H1 (cell line): ENCODE results near the gene RBCK1. TPM values are rescaled to one million over a fixed set of nuclear protein-coding genes. Genes with fewer than 3 reads are reported as not detected.

Experiments
- BRCA1 ChIP-seq: IDR thresholded peaks from 2 replicates; pipeline ENCODE4 v1.6.1; 2012; ENCODE audit warnings: low read depth, low read length, improper control_type of control experiment
- CBX8 ChIP-seq: fragments of 300-800, 300-1000 bp; sonication (generic); IDR thresholded peaks from 2 replicates; pipeline ENCODE4 v1.7.1; 2016; ENCODE audit warnings: low read depth, low read length, borderline replicate concordance
- CHD2 ChIP-seq: IDR thresholded peaks from 2 replicates; pipeline ENCODE4 v1.6.1; 2012; ENCODE audit warnings: low read length, improper control_type of control experiment
- PHF8 ChIP-seq: fragments of 200-600 bp; sonication (generic); conservative IDR thresholded peaks from 2 replicates; pipeline ENCODE4 v1.7.1; 2012; ENCODE audit warnings: low read depth, mild to moderate bottlenecking, inconsistent platforms, low read length, moderate library complexity
- RBBP5 ChIP-seq: IDR thresholded peaks from 2 replicates; pipeline ENCODE4 v1.7.1; 2012; ENCODE audit warnings: low read depth, mild to moderate bottlenecking, inconsistent platforms, low read length, moderate library complexity, borderline replicate concordance
- RFX5 ChIP-seq: IDR thresholded peaks from 2 replicates; pipeline ENCODE4 v1.6.1; 2011; ENCODE audit warnings: low read depth, low read length, improper control_type of control experiment, borderline replicate concordance
- SAP30 ChIP-seq: fragments of 300-600 bp; sonication (generic); IDR thresholded peaks from 2 replicates; pipeline ENCODE4 v1.7.1; 2012; ENCODE audit warnings: low read length, moderate library complexity, mild to moderate bottlenecking, inconsistent platforms; ENCODE audit not compliant: insufficient read depth, insufficient replicate concordance
- SIRT6 ChIP-seq: IDR thresholded peaks from one replicate; pipeline ENCODE4 v1.7.1; 2012; ENCODE audit warnings: low read length, inconsistent platforms
- SUZ12 ChIP-seq: fragments of 200-600 bp; sonication (generic); IDR thresholded peaks from 2 replicates; pipeline ENCODE4 v1.6.1; 2012; ENCODE audit warnings: mild to moderate bottlenecking, inconsistent platforms, low read length, moderate library complexity, mixed read lengths
- TBP ChIP-seq: IDR thresholded peaks from 2 replicates; pipeline ENCODE4 v1.6.1; 2011; ENCODE audit warnings: low read depth, low read length, improper control_type of control experiment
- polyA plus RNA-seq, 7 experiments: library from polyadenylated mRNA; depleted of rRNA in 3 of 7; stranded (reverse) in 5 of 7; unstranded in 2 of 7; fragments of >200 nt in 5 of 7; fragments of 200-250 nt in 2 of 7; gene quantifications; 1 replicate in 5 of 7; 2 replicates in 1 of 7; 4 replicates in 1 of 7; pipeline versions ENCODE4 v1.2.1 to v1.2.3, GENCODE V29; 2011 to 2013; ENCODE audit warnings: missing spikeins in 2 of 7, mixed read lengths in 2 of 7
- total RNA-seq: library from RNA; stranded (reverse); fragmentation: NEBNext Ultra II Directional; extraction: Animal tissue kit (Norgen Biotek cat#: 25700); gene quantifications from 2 replicates; pipeline ENCODE4 v1.2.1, GENCODE V29; 2021

Gene RBCK1
- total and polyA plus RNA-seq, 2 of the 8 experiments (the other 6 are each of a cell fraction or from before 2014, with no cell fraction given), result 43.1 to 54.7 TPM

DNA sequence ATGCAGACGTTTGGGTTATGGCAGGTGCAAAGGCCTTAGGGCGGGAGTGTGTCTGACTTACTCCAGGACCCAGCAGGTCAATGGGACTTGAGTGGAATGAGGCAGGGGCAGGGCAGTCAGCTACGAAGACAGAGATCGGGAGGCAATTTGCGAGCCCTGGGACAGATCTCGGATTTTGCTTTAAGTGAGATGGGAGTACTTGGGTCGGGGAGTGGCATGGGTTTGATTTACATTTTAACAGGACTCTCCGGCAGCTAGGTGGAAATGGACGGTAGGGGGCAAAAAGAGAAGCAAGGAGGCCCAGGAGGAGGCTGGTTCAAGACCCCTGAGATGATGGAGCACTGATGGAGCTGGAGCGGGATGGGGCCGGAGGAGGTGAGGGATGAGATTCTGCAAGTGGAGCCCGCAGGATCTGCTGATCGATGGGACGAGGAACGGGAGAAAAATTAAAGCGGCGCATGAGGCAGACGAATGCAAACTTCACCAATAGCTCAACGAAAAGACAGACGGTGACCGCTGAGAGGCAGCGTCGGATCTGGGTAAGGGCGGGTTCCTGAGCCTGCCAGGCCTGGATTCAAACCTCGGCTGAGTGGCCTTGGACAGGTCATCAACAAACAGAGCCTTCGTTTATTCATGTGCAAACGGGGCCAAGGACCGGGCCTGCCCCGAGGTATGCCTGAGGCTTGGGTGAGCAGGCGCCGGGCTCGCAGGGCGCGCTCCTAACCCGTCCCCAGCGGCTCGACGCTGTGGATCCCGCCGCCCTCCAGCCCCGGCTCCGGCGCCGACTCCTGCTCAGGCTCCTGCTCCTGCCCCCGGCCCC is 756 bp upstream of the RBCK1 start (continued):
- TF ChIP-seq CBX8 (no peak), RFX5 (no peak), CHD2 (no peak), SIRT6 (no peak), TBP (peak; percentile 0), PHF8 (0 out of 2 replicates have a peak, but pooled peaks have one; percentile 40), SUZ12 (no peak), SAP30 (no peak), BRCA1 (no peak), RBBP5 (0 out of 2 replicates have a peak, but pooled peaks have one; percentile 25)
- TF ChIP-seq, all 59 proteins: peak for 14
